Muscle layer of colon (tissue), 2 donors: Measurements from ENCODE around the gene MED8.
"Not testable (repeated sequence)": the region's sequence is repeated elsewhere in the genome, so short reads cannot be mapped to it uniquely, and the experiment has no call there.

Source experiments
- H3K27ac ChIP-seq: one replicate; pipeline ENCODE4 v1.7.0; 2013; ENCODE audit warnings: low read depth, mild to moderate bottlenecking, low read length, moderate library complexity
- H3K27me3 ChIP-seq, 2 donors: one replicate each; pipeline ENCODE4 v1.7.0; 2013; ENCODE audit warnings: low read length in 2 of 2, mild to moderate bottlenecking in 2 of 2; ENCODE audit not compliant: insufficient read depth in 2 of 2, control insufficient read depth in 1 of 2
- H3K36me3 ChIP-seq: one replicate; pipeline ENCODE4 v1.7.0; 2013; ENCODE audit warnings: mild to moderate bottlenecking, low read length; ENCODE audit not compliant: insufficient read depth
- H3K4me1 ChIP-seq: one replicate; pipeline ENCODE4 v1.7.0; 2013; ENCODE audit warnings: mild to moderate bottlenecking, low read length; ENCODE audit not compliant: insufficient read depth
- H3K4me3 ChIP-seq, 2 donors: one replicate each; pipeline ENCODE4 v1.7.0; 2013; ENCODE audit warnings: low read length in 2 of 2, low read depth in 1 of 2, mild to moderate bottlenecking in 1 of 2, moderate library complexity in 1 of 2
- H3K9ac ChIP-seq: one replicate; pipeline ENCODE4 v1.7.0; 2013; ENCODE audit warnings: low read length
- H3K9me3 ChIP-seq: one replicate; pipeline ENCODE4 v1.7.0; 2013; ENCODE audit warnings: mild to moderate bottlenecking, low read length
- donor health status: abdominal sarcoma.
- donor health status: Adenocarcinoma of cecum.

Gene MED8

GRCh38 chr1:43400441-43400840, 10.8 kb upstream of the MED8 start:
- H3K4me1 ChIP-seq, H3K27me3 ChIP-seq, H3K9ac ChIP-seq, H3K9me3 ChIP-seq, H3K27ac ChIP-seq, H3K4me3 ChIP-seq: not testable (repeated sequence)
- peaks cover 35% of the 10 kb centered on the region for H3K36me3 ChIP-seq

- H3K27ac ChIP-seq: no peak overlapping the region
- no peak overlapping the region for H3K4me3 ChIP-seq
- H3K4me1 ChIP-seq: no peaks in the 10 kb centered on the region
- H3K27me3 ChIP-seq: no peaks in the 10 kb centered on the region
- H3K36me3 ChIP-seq: peaks cover 23% of the 10 kb centered on the region
- H3K9me3 ChIP-seq: no peaks in the 10 kb centered on the region
- no peak overlapping the region for H3K9ac ChIP-seq
These were observed 8.6 kb upstream of the MED8 start for GRCh38 chr1:43398227-43398626.

- Histone ChIP-seq H3K27me3 (no peaks in the 10 kb centered on the region), H3K4me1 (peaks cover 10% of the 10 kb centered on the region), H3K9ac (no peak overlapping the region), H3K27ac (no peak overlapping the region), H3K36me3 (peaks cover 23% of the 10 kb centered on the region), H3K4me3 (no peak overlapping the region), H3K9me3 (no peaks in the 10 kb centered on the region)
These were observed 6.5 kb upstream of the MED8 start for GRCh38 chr1:43396059-43396458.

- Histone ChIP-seq H3K36me3 (peaks cover 23% of the 10 kb centered on the region), H3K27me3 (no peaks in the 10 kb centered on the region), H3K9ac (no peak overlapping the region), H3K4me3 (no peak overlapping the region), H3K4me1 (peaks cover 15% of the 10 kb centered on the region), H3K27ac (no peak overlapping the region), H3K9me3 (no peaks in the 10 kb centered on the region)
These were observed 5.9 kb upstream of the MED8 start for GRCh38 chr1:43395523-43395922.

GRCh38 chr1:43392702-43393101, 3.1 kb upstream of the MED8 start:
- no peak overlapping the region for H3K9ac ChIP-seq

GRCh38 chr1:43388613-43389012, 987 bp downstream of the MED8 start:
- no peak overlapping the region for H3K27ac ChIP-seq
- no peaks in the 10 kb centered on the region for H3K9me3 ChIP-seq
- peak overlapping the region; percentile 69 to 90 for H3K4me3 ChIP-seq
- H3K9ac ChIP-seq: peak overlapping the region; percentile 75
- peaks cover 52% of the 10 kb centered on the region for H3K36me3 ChIP-seq
- peaks cover 33% of the 10 kb centered on the region for H3K4me1 ChIP-seq
- no peaks in the 10 kb centered on the region for H3K27me3 ChIP-seq

More at GRCh38 chr1:43392702-43393101, 3.1 kb upstream of the MED8 start:
- Histone ChIP-seq H3K9me3 (no peaks in the 10 kb centered on the region), H3K27me3 (no peaks in the 10 kb centered on the region), H3K36me3 (peaks cover 21% of the 10 kb centered on the region), H3K4me1 (peaks cover 33% of the 10 kb centered on the region), H3K27ac (no peak overlapping the region), H3K4me3 (no peak overlapping the region)

GRCh38 chr1:43387976-43388599, 1.5 kb downstream of the MED8 start:
- Histone ChIP-seq H3K4me1 (peaks cover 32% of the 10 kb centered on the region), H3K4me3 (peak overlapping the region in 1 of 2 donors; percentile 90), H3K36me3 (peaks cover 52% of the 10 kb centered on the region), H3K27me3 (no peaks in the 10 kb centered on the region), H3K9ac (no peak overlapping the region), H3K9me3 (no peaks in the 10 kb centered on the region), H3K27ac (no peak overlapping the region)

GRCh38 chr1:43386676-43387075, 2.9 kb downstream of the MED8 start:
- Histone ChIP-seq H3K36me3 (peaks cover 59% of the 10 kb centered on the region), H3K4me3 (no peak overlapping the region), H3K27ac (no peak overlapping the region), H3K9ac (no peak overlapping the region), H3K9me3 (no peaks in the 10 kb centered on the region), H3K27me3 (no peaks in the 10 kb centered on the region), H3K4me1 (peaks cover 36% of the 10 kb centered on the region)

- Histone ChIP-seq H3K4me1 (peaks cover 15% of the 10 kb centered on the region), H3K27me3 (no peaks in the 10 kb centered on the region), H3K9ac (no peak overlapping the region), H3K36me3 (peaks cover 71% of the 10 kb centered on the region), H3K9me3 (no peaks in the 10 kb centered on the region), H3K27ac (no peak overlapping the region), H3K4me3 (no peak overlapping the region)
These were observed 6.2 kb downstream of the MED8 start for GRCh38 chr1:43383449-43383848.

- Histone ChIP-seq H3K4me3 (no peak overlapping the region), H3K9ac (no peak overlapping the region), H3K27ac (no peak overlapping the region)
These were observed 7.4 kb downstream of the MED8 start for GRCh38 chr1:43382027-43382779.

GRCh38 chr1:43381612-43382011, 8.0 kb downstream of the MED8 start:
- H3K27me3 ChIP-seq: no peaks in the 10 kb centered on the region
- H3K9me3 ChIP-seq: no peaks in the 10 kb centered on the region
- no peak overlapping the region for H3K4me3 ChIP-seq
- peaks cover 8% of the 10 kb centered on the region for H3K4me1 ChIP-seq
- no peak overlapping the region for H3K9ac ChIP-seq
- H3K27ac ChIP-seq: no peak overlapping the region
- peaks cover 58% of the 10 kb centered on the region for H3K36me3 ChIP-seq

More at GRCh38 chr1:43382027-43382779, 7.4 kb downstream of the MED8 start:
- Histone ChIP-seq H3K27me3 (no peaks in the 10 kb centered on the region), H3K4me1 (peaks cover 8% of the 10 kb centered on the region), H3K36me3 (peaks cover 64% of the 10 kb centered on the region), H3K9me3 (no peaks in the 10 kb centered on the region)

GRCh38 chr1:43379476-43379875, 10.1 kb downstream of the MED8 start:
- Histone ChIP-seq H3K36me3 (peaks cover 39% of the 10 kb centered on the region), H3K4me1 (peaks cover 8% of the 10 kb centered on the region), H3K9me3 (no peaks in the 10 kb centered on the region), H3K4me3 (no peak overlapping the region), H3K27ac (no peak overlapping the region), H3K27me3 (no peaks in the 10 kb centered on the region), H3K9ac (no peak overlapping the region)
